Measurements from ENCODE around the gene PCDHA1.

The PCDHA1 gene

GRCh38 chr5:141001446-141001843 is 215.5 kb downstream of the PCDHA1 start:
- WGBS (ENCODE audit: insufficient coverage): 14% methylated on average over 2 of the region's 9 CpGs
- no peak overlapping the region for H3K27ac ChIP-seq (ENCODE audit: insufficient read depth in 1 of 2, low read depth in 1 of 2, low read length in 2 of 2, poor library complexity in 1 of 2, severe bottlenecking in 2 of 2)
- POLR2A ChIA-PET: no interaction called here

GRCh38 chr5:141001844-141002604 is 216.1 kb downstream of the PCDHA1 start:
- Histone ChIP-seq H3K27ac (ENCODE audit: insufficient read depth in 1 of 2, low read depth in 1 of 2, low read length in 2 of 2, poor library complexity in 1 of 2, severe bottlenecking in 2 of 2) (no peak overlapping the region), H3K36me3 (ENCODE audit: control insufficient read depth in 4 of 4, insufficient read depth in 4 of 4, low read length in 3 of 4) (no peaks in the 10 kb centered on the region), H3K4me1 (ENCODE audit: control extremely low read depth in 1 of 4, control insufficient read depth in 4 of 4, insufficient read depth in 4 of 4, low read length in 3 of 4) (no peaks in the 10 kb centered on the region), H3K9me3 (ENCODE audit: control extremely low read depth in 1 of 5, control insufficient read depth in 4 of 5, insufficient read depth in 2 of 5, low read depth in 1 of 5, low read length in 4 of 5) (peaks cover 0 to 15% (median 2%) of the 10 kb centered on the region in 5 experiments), H3K27me3 (replicated peaks in 2 of 5; ENCODE audit: control insufficient read depth in 4 of 5, insufficient read depth in 5 of 5, low read length in 4 of 5) (peaks cover 6 to 25% (median 9%) of the 10 kb centered on the region in 5 experiments), H3K4me3 (ENCODE audit: control insufficient read depth in 1 of 7, extremely low read depth in 1 of 7, insufficient read depth in 4 of 7, low read depth in 2 of 7, low read length in 6 of 7) (no peak overlapping the region)
- DNase-seq: no peak
- CTCF ChIA-PET: no interaction called here
- WGBS (ENCODE audit: insufficient coverage): under 1% methylated on average over 14 of the region's 19 CpGs
- POLR2A ChIA-PET: no interaction called here

More at GRCh38 chr5:141001446-141001843, 215.5 kb downstream of the PCDHA1 start:
- H3K4me1 ChIP-seq (ENCODE audit: control extremely low read depth in 1 of 4, control insufficient read depth in 4 of 4, insufficient read depth in 4 of 4, low read length in 3 of 4): no peaks in the 10 kb centered on the region
- H3K27me3 ChIP-seq (replicated peaks in 2 of 5; ENCODE audit: control insufficient read depth in 4 of 5, insufficient read depth in 5 of 5, low read length in 4 of 5): peaks cover 6 to 25% (median 9%) of the 10 kb centered on the region in 5 experiments
- CTCF ChIA-PET: no interaction called here
- no peak for DNase-seq
- H3K9me3 ChIP-seq (ENCODE audit: control extremely low read depth in 1 of 5, control insufficient read depth in 4 of 5, insufficient read depth in 2 of 5, low read depth in 1 of 5, low read length in 4 of 5): peaks cover 0 to 15% (median 2%) of the 10 kb centered on the region in 5 experiments
- no peaks in the 10 kb centered on the region for H3K36me3 ChIP-seq (ENCODE audit: control insufficient read depth in 4 of 4, insufficient read depth in 4 of 4, low read length in 3 of 4)
- no peak overlapping the region for H3K4me3 ChIP-seq (ENCODE audit: control insufficient read depth in 1 of 7, extremely low read depth in 1 of 7, insufficient read depth in 4 of 7, low read depth in 2 of 7, low read length in 6 of 7)

GRCh38 chr5:141002605-141002965 is 216.6 kb downstream of the PCDHA1 start:
- H3K27me3 ChIP-seq (replicated peaks in 2 of 5; ENCODE audit: control insufficient read depth in 4 of 5, insufficient read depth in 5 of 5, low read length in 4 of 5): peaks cover 6 to 25% (median 9%) of the 10 kb centered on the region in 5 experiments
- ChIA-PET CTCF (no interaction called here), POLR2A (no interaction called here)
- H3K27ac ChIP-seq (ENCODE audit: insufficient read depth in 1 of 2, low read depth in 1 of 2, low read length in 2 of 2, poor library complexity in 1 of 2, severe bottlenecking in 2 of 2): no peak overlapping the region
- peaks cover 0 to 15% (median 2%) of the 10 kb centered on the region in 5 experiments for H3K9me3 ChIP-seq (ENCODE audit: control extremely low read depth in 1 of 5, control insufficient read depth in 4 of 5, insufficient read depth in 2 of 5, low read depth in 1 of 5, low read length in 4 of 5)
- WGBS (ENCODE audit: insufficient coverage): 17% methylated on average over 3 of the region's 3 CpGs
- no peak overlapping the region for H3K4me3 ChIP-seq (ENCODE audit: control insufficient read depth in 1 of 7, extremely low read depth in 1 of 7, insufficient read depth in 4 of 7, low read depth in 2 of 7, low read length in 6 of 7)
- DNase-seq: no peak
- H3K4me1 ChIP-seq (ENCODE audit: control extremely low read depth in 1 of 4, control insufficient read depth in 4 of 4, insufficient read depth in 4 of 4, low read length in 3 of 4): no peaks in the 10 kb centered on the region
- H3K36me3 ChIP-seq (ENCODE audit: control insufficient read depth in 4 of 4, insufficient read depth in 4 of 4, low read length in 3 of 4): no peaks in the 10 kb centered on the region

GRCh38 chr5:141003031-141003430 is 217.1 kb downstream of the PCDHA1 start:
- CTCF ChIA-PET: no interaction called here
- no peaks in the 10 kb centered on the region for H3K36me3 ChIP-seq (ENCODE audit: control insufficient read depth in 4 of 4, insufficient read depth in 4 of 4, low read length in 3 of 4)
- peaks cover 6 to 25% (median 9%) of the 10 kb centered on the region in 5 experiments for H3K27me3 ChIP-seq (replicated peaks in 2 of 5; ENCODE audit: control insufficient read depth in 4 of 5, insufficient read depth in 5 of 5, low read length in 4 of 5)
- peaks cover 0 to 15% (median 2%) of the 10 kb centered on the region in 5 experiments for H3K9me3 ChIP-seq (ENCODE audit: control extremely low read depth in 1 of 5, control insufficient read depth in 4 of 5, insufficient read depth in 2 of 5, low read depth in 1 of 5, low read length in 4 of 5)
- no peak overlapping the region for H3K27ac ChIP-seq (ENCODE audit: insufficient read depth in 1 of 2, low read depth in 1 of 2, low read length in 2 of 2, poor library complexity in 1 of 2, severe bottlenecking in 2 of 2)
- H3K4me1 ChIP-seq (ENCODE audit: control extremely low read depth in 1 of 4, control insufficient read depth in 4 of 4, insufficient read depth in 4 of 4, low read length in 3 of 4): no peaks in the 10 kb centered on the region
- H3K4me3 ChIP-seq (ENCODE audit: control insufficient read depth in 1 of 7, extremely low read depth in 1 of 7, insufficient read depth in 4 of 7, low read depth in 2 of 7, low read length in 6 of 7): no peak overlapping the region
- POLR2A ChIA-PET: no interaction called here
- no CpG with 5 or more reads among the region's 3 CpGs for WGBS (ENCODE audit: insufficient coverage)
- no peak for DNase-seq

- Histone ChIP-seq H3K27ac (ENCODE audit: insufficient read depth in 1 of 2, low read depth in 1 of 2, low read length in 2 of 2, poor library complexity in 1 of 2, severe bottlenecking in 2 of 2) (no peak overlapping the region), H3K9me3 (ENCODE audit: control extremely low read depth in 1 of 5, control insufficient read depth in 4 of 5, insufficient read depth in 2 of 5, low read depth in 1 of 5, low read length in 4 of 5) (peaks cover 0 to 15% (median 2%) of the 10 kb centered on the region in 5 experiments), H3K4me1 (ENCODE audit: control extremely low read depth in 1 of 4, control insufficient read depth in 4 of 4, insufficient read depth in 4 of 4, low read length in 3 of 4) (no peaks in the 10 kb centered on the region), H3K4me3 (ENCODE audit: control insufficient read depth in 1 of 7, extremely low read depth in 1 of 7, insufficient read depth in 4 of 7, low read depth in 2 of 7, low read length in 6 of 7) (no peak overlapping the region), H3K36me3 (ENCODE audit: control insufficient read depth in 4 of 4, insufficient read depth in 4 of 4, low read length in 3 of 4) (no peaks in the 10 kb centered on the region), H3K27me3 (replicated peaks in 2 of 5; ENCODE audit: control insufficient read depth in 4 of 5, insufficient read depth in 5 of 5, low read length in 4 of 5) (peaks cover 6 to 25% (median 9%) of the 10 kb centered on the region in 5 experiments)
- POLR2A ChIA-PET: no interaction called here
- CTCF ChIA-PET: no interaction called here
- DNase-seq: no peak
- 28% methylated on average over 3 of the region's 4 CpGs for WGBS (ENCODE audit: insufficient coverage)
Measured at GRCh38 chr5:141003791-141004611, 218.1 kb downstream of the PCDHA1 start.

- Histone ChIP-seq H3K9me3 (ENCODE audit: control extremely low read depth in 1 of 5, control insufficient read depth in 4 of 5, insufficient read depth in 2 of 5, low read depth in 1 of 5, low read length in 4 of 5) (peaks cover 0 to 15% (median 0%) of the 10 kb centered on the region in 5 experiments), H3K4me3 (ENCODE audit: control insufficient read depth in 1 of 7, extremely low read depth in 1 of 7, insufficient read depth in 4 of 7, low read depth in 2 of 7, low read length in 6 of 7) (no peak overlapping the region), H3K36me3 (ENCODE audit: control insufficient read depth in 4 of 4, insufficient read depth in 4 of 4, low read length in 3 of 4) (no peaks in the 10 kb centered on the region), H3K4me1 (ENCODE audit: control extremely low read depth in 1 of 4, control insufficient read depth in 4 of 4, insufficient read depth in 4 of 4, low read length in 3 of 4) (no peaks in the 10 kb centered on the region), H3K27me3 (replicated peaks in 2 of 5; ENCODE audit: control insufficient read depth in 4 of 5, insufficient read depth in 5 of 5, low read length in 4 of 5) (peaks cover 0 to 6% (median under 1%) of the 10 kb centered on the region in 5 experiments), H3K27ac (ENCODE audit: insufficient read depth in 1 of 2, low read depth in 1 of 2, low read length in 2 of 2, poor library complexity in 1 of 2, severe bottlenecking in 2 of 2) (no peak overlapping the region)
- POLR2A ChIA-PET: no interaction called here
- CTCF ChIA-PET: no interaction called here
- no peak for DNase-seq
Measured at GRCh38 chr5:141007791-141008190, 221.9 kb downstream of the PCDHA1 start.

Measured in common myeloid progenitor, CD34-positive (primary cell).